Hepatic stellate cell (primary cell): ENCODE data around the gene KRTAP5-5.
"Not testable (repeated sequence)": the region's sequence is repeated elsewhere in the genome, so short reads cannot be mapped to it uniquely, and the experiment has no call there.

Experiments used
- DNase-seq: peaks from one replicate; pipeline ENCODE4 v3.0.0; 2011; ENCODE audit warnings: low spot score

KRTAP5-5 gene

DNA sequence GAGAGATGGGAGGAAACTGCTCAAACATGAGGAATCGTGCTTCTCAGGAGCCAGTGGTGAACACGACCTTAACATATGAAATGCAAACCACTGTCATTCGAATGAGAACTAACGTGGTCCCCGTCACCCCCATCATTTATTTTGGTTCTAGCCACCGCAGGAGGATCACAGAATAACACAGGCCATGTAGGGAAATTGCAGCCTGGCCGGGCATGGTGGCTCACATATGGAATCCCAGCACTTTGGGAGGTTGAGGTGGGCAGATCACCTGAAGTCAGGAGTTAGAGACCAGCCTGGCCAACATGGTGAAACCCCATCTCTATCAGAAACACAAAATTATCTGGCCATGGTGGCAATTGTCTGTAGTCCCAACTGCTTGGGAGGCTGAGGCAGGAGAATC is 27.1 kb downstream of the KRTAP5-5 start:
- DNase-seq, result no peak

DNA sequence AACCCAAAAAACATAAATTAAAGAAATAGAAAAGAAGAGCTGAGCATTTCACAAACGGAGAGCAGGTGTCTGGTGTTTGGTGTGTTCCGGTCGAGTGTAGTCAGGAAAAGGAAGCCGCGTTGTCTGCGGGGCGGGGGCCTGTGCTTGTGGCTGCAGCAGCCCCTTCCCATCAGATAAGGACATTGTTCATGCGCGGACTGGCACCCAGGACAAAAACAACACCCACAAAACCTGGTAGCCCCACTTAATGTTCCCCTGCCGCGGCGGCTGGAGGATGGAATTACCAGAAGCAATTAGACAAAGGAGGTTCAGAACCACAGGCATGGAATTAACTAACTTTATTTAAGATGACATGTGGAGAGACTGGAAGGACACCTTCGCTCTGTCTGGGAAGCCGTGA is 29.9 kb downstream of the KRTAP5-5 start:
- no peak for DNase-seq

DNA sequence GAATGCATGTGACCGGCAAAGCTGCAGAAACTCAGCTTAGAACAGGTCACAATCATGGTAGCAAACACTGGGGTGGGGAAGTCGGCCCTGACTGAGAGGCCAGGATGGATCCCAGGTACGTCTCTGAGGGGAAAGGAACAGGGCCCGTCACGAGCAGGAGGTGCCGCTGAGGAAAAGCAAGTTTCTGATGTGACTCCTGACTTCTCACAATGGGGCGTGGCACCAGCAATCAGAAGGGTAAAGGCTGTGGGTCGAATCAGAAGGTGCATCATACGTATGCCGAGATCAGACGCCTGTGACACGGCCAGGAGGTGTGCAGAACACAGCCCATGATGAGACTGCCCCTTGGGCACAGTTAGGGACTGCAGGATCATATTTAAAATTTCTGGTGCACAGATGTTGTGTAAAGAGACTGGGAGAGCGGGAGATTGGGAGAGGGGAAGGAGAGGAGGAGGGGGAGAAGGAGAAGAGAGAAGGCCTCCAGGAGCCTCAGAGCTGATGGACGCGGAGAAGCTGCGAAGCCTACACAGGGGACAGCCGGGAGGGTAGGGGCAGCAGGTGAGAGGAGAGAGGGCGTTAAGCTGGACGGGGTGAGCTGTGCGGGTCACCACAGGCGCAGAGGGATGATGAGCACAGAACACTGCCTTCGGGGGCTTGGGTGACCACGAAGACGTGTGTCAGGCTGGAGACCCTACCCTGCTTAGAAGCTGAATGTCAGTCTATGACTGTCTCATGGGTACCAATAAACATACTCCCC is 30.7 kb downstream of the KRTAP5-5 start:
- DNase-seq, result no peak

DNA sequence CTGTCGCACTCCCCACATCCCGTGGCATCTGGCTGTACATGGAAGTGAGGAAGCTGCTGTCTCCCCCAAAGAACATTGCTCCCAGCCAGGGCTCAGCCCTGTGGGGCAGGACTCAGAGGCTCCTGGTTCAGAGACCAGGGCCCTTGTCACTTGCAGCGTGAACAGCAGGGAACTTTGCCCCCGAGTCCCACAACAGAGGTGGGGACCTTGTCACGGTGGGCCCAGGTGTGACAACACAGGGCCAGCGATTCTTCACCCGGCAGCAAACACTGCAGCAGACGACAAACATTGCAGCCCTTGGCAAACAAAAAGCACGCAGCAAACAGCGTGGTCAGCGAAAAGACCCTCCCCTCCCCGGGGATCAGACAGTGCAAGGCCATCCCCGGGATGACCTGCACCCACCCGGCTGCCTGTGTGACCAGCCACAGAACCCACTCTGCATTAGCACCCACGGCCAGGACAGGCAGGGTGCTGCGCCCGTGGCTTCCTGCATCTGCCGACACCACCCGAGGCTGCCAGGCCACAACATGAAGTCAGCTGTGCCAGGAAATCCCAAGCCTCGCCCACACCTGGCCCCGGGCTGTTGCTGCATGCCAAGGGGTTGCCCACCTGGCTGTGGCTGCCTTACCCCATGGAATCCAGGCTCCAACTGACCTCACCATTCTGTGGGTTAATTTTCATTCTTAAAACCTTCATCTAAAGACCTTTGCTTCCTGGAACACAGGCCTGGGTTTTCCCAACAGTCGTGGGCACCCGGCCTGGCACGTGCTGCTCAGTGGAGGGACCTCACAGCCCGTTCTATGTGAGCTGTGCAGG is 32.1 kb downstream of the KRTAP5-5 start:
- not testable (repeated sequence) for DNase-seq

DNA sequence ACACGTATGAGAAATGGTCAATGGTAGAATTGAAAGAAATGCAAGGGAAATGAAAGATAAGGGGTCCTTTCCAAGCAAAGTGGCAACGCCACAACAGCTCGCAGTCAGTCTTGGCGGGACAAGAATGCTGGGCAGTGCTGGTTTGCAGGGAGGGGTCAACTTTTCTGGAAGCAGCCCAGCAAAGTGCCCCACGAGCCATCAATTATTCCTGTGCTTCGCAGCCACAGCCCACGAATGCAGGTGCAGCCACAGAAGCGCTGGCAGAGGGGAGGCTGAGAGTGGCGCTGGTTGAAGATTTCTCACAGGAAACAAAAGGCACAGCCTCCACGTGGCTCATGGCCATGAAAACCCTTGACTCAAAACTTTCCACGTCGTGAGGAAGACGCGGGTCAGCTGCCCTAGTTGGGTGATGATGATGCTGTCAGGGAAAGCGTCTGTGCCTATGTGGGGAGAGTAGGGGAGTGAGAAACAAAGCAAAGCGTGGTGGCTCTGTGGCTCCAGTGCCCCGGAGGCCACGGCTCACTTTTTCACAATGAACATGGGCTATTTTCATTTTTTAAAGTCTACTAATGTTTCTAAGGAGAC is 33.2 kb downstream of the KRTAP5-5 start:
- not testable (repeated sequence) for DNase-seq

DNA sequence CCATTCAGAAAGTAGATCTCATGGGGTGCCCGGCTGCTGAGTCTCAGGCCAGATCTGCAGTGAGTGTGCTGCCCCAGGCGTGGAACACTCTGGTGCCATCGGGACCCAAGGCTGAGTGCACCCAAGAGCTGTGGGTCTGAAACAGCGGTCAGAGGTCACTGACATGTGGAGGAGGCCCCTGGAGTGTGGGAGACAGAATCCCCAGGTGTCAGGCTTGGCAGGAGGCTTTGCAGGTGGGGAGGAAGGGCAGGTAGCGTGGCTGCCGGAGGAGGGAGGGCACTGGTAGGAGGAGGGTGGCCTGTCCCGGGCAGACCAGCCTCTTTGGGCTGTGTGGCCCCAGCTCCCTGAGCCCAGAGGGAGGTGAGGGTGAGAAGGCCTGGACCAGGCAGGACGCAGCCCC is 35.7 kb downstream of the KRTAP5-5 start:
- no peak for DNase-seq

DNA sequence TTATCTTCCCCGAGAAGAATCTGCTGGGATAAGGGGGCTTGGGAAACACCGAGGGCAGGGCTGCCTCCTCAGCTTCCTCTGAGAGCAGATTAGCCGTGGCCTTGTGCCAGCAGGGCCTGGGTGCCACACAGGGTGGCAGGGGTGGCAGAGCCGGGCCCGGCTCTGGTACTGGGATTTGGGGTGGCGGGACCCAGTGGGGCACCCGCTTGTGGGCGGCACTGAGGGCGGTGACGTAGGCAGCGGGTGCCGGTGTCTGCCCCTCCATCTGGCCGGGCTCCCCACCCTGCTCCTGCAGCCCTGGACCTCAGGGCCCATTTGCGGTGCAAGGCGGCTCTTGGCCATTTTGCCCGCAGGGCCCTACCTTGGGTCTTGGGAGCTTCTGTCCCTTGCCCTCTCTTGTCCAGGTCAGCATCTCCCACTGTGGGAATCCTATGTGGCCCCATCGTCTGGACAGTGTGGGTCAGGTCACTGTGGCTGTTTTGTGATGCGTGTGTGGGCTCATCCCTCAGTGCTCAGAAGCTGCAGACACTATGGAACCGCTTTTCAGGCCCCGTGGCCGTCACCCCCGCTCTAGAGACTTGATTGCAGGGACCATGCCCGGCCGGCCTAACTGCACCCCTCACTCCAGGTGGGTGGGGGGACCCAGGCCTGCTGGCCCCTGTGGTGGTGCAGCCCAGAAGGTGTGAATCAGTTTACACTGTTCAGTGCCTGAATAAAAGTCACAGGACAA is 37.7 kb downstream of the KRTAP5-5 start:
- no peak for DNase-seq

DNA sequence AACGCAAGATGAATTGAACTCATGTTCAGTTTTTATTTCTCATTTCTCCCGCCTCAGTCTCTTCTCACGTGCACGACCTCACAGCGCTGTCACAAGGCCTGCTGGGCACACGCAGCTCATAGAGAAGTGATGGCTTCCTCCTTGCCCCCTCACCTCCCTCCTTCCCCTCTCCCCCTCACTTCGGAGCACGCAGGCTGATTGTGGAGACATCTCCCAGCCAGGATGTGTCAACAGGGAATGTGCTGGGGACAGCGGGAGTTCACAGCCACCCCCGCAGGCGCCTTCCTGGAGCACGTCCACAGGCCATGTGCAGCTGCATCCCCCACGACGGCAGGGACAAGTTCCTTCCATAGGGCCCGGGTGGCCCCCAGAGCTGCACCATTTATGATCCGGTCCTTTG is 38.3 kb downstream of the KRTAP5-5 start:
- no peak for DNase-seq

DNA sequence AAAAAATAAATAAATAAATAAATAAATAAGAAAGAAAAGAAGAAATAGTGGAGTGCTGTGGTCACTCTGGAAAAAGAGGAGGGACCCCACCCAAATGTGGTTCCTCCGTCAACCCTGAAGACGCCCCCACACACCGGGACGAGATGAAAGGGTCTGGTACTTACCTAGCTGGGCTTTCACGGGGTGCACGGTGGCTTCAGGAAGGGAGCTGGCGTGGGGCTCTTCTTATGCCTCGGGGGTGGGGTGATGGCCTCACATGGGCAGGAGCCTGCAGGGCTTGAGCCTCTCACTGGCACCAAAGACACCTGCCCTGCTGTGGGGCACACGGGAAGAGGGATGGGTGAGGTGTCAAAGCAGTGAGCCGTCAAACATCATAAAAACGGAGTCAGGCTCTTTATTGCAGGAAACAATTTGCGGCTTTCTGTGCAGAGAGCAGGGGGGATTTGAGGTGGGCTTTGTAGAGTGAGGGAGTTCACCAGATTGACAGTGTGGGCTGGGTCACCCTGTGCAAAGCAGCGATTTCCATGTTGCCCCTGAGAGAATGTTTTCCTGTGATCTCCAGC is 39.4 kb downstream of the KRTAP5-5 start:
- no peak for DNase-seq

DNA sequence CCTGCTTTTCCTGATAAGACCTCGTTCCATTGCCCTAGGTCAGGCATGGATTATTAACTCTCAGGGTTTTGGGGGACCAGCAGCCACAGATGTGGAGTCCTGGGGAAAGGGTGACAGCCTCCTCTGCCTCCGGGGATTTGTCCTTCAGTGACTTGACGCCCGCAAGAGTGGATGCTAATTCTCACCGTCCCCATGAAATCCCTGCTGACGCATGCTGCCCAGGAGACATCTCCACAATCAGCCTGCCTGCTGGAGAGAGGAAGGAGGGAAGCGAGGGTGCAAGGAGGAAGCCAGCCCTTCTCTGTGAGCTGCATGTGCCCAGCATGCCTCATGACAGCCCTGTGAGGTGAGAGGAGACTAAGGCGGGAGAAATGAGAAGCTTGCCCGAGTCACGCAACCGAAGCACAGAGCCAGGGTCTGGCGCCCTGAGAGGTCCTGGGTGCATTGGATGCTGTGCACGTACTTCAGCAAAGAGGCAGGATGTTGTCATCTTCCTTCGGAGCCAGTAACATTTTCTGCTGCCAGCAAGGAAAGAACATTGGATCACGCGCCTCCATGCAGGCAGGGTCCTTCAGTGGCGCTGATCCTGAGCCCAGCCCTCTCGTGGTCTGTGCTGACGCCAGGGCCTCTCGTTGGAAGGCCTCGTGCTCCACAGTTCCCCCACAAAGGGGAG is 40.1 kb downstream of the KRTAP5-5 start:
- DNase-seq, result no peak

DNA sequence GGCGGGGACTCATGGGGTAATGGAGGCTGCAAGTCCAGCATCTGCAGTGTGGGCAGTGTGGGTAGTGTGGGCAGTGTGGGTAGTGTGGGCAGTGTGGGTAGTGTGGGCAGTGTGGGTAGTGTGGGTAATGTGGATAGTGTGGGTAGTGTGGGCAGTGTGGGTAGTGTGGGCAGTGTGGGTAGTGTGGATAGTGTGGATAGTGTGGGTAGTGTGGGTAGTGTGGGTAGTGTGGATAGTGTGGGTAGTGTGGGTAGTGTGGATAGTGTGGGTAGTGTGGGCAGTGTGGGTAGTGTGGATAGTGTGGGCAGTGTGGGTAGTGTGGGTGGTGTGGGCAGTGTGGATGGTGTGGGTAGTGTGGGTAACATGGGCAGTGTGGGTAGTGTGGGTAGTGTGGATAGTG is 40.9 kb downstream of the KRTAP5-5 start:
- not testable (repeated sequence) for DNase-seq

DNA sequence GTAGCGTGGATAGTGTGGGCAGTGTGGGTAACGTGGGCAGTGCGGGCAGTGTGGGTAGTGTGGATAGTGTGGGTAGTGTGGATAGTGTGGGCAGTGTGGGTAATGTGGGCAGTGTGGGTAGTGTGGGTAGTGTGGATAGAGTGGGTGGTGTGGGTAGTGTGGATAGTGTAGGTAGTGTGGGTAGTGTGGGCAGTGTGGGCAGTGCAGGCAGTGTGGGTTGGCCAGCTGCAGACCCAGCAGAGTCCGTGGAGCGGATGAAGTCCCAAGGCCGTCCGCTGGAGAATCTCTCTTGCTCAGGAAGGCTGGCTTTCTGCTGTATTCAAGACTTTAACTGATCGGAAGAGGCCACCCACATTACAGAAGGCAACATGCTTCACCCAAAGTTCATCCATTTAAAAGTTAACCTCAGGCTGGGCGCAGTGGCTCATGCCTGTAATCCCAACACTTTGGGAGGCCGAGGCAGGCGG is 41.4 kb downstream of the KRTAP5-5 start:
- DNase-seq, result no peak

DNA sequence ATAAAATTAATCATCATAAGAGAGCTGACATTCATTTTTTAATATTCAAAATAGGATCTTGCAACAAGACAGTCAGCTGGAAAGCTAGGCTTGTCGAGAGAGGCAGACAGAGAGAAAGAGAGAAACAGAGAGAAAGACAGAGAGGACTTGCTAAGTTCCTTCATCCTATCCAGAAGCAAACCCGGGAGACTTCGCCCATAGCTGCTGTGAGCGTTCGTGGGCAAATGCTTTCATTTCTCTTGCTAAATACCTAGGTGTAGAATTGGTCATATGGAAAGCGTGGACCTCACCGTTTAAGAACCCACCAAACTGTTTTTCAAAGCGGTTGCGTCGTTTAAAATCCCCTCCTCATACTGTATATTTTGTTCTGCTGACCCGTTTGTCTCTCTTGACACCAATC is 42.1 kb downstream of the KRTAP5-5 start:
- no peak for DNase-seq

DNA sequence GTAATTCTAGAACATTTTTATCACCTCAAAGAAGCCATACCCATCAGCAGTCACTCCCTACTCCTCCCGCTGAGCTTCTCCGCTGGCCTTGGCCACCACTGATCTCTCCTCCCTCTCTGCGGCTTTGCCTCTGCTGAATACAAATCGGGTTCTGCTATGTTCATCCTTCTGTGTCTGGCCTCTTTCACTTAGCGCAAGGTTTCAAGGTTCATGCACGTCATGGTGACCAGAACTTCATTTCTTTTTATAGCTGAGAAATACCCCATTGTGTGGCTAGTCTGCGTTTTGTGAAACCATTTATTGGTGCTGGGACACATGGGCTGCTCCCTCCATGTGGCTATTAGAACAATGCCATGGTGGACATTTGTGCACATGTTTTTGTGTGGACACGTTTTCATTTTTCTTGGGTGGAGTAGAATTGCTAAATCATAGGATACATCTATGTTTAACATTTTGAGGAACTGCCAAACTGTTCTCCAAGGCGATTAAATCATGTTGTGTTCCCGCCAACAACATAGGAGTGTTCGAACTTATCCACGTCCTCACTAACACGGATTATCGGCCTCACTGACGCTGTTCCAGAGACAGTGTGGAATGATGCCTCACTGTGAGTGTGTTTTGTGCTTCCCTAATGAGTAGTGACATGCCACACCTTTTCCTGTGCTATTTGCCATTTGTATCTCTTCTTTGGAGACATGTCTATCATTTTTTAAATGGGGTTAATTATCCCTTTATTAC is 43.2 kb downstream of the KRTAP5-5 start:
- DNase-seq, result no peak

DNA sequence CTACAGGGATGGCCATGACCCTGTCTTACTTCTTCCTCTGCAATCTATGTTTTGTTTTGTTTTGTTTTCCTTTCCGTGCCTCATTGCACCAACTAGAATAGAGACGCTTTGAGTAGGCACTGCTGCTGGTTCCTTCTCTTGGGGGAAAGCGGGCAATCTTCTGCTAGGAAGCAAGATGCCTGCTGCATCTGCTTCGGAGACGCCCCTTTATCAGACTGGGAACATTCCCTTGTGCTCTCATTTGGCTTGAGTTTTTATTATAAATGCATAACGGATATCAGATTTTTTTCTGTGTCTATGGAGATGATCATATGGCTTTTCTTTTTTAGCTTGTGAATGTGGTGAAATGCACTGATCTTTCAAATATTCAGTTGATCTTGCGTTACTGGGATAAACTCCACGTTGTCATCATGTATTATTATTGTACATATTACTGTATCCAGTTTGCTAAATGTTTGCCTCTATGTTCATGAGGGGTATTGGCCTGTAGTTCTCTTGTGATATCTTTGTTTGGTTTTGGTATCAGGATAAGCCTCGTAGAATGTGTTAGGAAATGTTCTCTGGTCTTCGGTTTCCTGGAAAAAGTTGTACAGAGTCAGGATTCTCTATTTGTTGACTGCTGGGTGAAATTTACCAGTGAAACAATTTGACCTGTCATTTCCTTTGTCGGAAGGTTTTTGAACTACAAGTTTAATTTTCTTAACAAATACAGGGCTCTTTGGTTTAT is 44.0 kb downstream of the KRTAP5-5 start:
- DNase-seq, result no peak

DNA sequence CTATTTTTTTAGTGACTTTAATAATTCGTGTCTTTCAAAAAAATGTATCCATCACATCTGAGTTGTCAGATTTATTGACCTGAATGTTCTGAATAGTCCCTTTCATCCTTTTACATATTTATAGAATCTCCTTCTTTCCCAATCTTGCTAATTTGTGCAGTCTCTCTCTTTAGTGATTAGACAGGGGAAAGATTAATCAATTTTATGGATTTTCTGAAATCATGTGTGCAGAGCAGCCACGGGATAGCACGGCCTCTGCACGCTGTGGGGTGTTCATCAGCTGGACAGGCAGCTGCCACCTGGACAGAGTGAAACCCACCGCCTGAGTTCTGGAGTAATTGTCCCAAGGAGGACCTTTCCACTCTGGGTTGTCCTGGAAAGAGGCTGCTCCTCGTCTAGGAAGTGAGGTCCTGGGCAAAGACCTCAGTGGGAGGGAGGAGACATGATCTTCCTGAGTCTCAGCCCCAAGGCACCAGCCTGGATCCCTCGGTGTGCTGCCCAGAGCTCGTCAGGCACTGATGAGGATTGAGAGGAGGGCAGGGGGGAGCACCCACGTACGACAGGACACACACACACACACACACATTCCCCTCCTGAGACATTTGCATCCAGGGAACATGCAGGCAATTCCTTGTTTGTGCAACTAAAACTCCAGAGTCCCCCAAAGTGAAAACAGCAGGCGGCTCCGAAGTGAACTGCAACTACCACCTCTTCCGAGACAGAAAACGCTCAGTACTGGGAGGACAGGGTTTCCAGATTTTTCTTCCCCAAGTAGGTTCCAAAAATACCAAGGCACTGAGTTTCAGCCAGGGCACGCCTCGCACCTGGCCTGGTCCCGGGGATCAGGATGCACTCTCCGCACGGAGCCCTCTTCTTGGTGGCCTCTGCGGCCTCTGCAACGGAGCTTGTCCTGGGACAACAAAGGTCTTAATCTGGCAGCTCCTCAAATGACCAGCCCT is 44.9 kb downstream of the KRTAP5-5 start:
- no peak for DNase-seq

DNA sequence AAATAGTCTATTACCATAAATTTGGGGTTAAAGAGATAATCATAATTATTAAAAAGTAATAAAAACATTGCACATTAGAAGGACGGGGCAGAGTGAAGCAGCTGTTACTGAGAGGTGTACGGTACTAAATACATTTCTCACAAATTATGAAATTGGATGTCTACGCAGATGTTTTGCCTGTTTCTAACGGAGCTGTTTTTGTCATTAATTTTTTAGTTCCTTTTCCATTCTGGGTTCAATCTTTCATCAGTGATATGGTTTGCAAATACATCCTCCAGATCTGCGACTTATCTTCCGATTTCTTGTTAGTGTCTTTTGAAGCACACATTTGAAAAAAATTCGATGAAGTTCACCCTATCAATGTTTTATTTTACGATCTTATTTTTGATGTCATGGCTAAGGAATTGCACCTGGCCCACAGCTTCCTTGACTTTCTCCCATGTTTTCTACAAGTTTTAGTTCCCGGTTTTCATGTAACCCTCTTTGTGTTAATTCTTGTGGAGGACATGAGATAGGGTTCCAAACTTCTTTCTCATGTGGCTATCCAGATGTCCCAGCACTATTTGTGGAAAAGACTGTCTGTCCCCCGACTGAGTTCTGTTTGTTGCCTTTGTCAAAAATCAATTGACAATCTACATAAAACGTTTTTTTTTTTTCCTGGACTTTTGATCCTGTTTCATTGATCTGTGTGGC is 46.1 kb downstream of the KRTAP5-5 start:
- no peak for DNase-seq

DNA sequence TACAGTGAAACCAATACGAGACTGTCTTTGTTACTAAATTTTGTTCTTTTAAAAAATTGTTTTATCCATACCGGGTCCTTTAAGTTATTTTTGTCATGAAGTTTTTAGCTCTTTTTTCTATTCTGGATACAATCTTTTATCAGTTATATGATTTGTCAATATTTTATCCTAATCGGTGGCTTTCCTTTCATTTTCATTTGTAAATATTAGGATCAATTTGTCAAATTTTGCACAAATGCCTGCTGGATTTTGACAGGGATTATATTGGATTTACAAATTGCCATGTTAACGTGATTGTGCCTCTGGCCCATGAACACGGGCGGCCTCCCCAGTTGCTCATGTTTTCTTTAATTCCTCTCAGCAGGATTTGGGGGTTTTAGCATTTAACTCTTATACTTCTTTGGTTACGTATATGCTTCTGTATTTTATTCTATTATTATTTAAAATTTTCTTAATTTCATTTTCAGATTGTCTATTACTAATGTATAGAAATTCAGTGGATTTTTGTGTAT is 46.7 kb downstream of the KRTAP5-5 start:
- no peak for DNase-seq
